CD4-positive, alpha-beta T cell (primary cell): ENCODE measurements around the gene SNHG17. TPM values are rescaled to one million over a fixed set of nuclear protein-coding genes. Genes with fewer than 3 reads are reported as not detected.

Source experiments
- ATAC-seq: fragments of 200-7000 bp; cut with Tn5 transposase; one replicate; pipeline ENCODE4 v1.10.0; 2022; ENCODE audit warnings: mild to moderate bottlenecking; ENCODE audit not compliant: poor library complexity
- CTCF ChIA-PET: fragments of 350-600 bp; sonication (Branson Sonifier 250); formaldehyde crosslinking; loops from one replicate; lab custom pipeline; 2021; ENCODE audit warnings: antibody characterized with exemption, inconsistent platforms; lab: Charles Lee
- POLR2A ChIA-PET: fragments of 350-600 bp; sonication (Branson Sonifier 250); formaldehyde crosslinking; loops from one replicate; lab custom pipeline; 2021; ENCODE audit warnings: antibody characterized with exemption, inconsistent platforms; lab: Charles Lee
- DNase-seq, 14 experiments: peaks; one replicate each; pipeline ENCODE4 v3.0.0-alpha.2; 2013 to 2020; ENCODE audit warnings: mixed read lengths in 2 of 14
- H3K27ac ChIP-seq, 2 donors: one replicate each; pipeline versions ENCODE4 v1.5.1 to v1.7.0; 2013; ENCODE audit warnings: low read length in 2 of 2, low read depth in 1 of 2, mild to moderate bottlenecking in 1 of 2
- H3K27me3 ChIP-seq, 2 experiments: 1 replicate in 1 of 2; 2 replicates in 1 of 2; pipeline versions ENCODE4 v1.6.1 to v1.7.0; 2013; ENCODE audit warnings: low read length in 2 of 2, control low read depth in 1 of 2, mild to moderate bottlenecking in 1 of 2, moderate library complexity in 1 of 2; ENCODE audit not compliant: insufficient read depth in 2 of 2, control insufficient read depth in 1 of 2
- H3K36me3 ChIP-seq: one replicate; pipeline ENCODE4 v1.6.1; 2013; ENCODE audit warnings: low read length, control low read depth; ENCODE audit not compliant: insufficient read depth
- H3K4me1 ChIP-seq: one replicate; pipeline ENCODE4 v1.6.1; 2013; ENCODE audit warnings: low read length, control low read depth; ENCODE audit not compliant: insufficient read depth
- H3K4me3 ChIP-seq: one replicate; pipeline ENCODE4 v1.5.1; 2013; ENCODE audit warnings: mild to moderate bottlenecking, low read length, moderate library complexity
- H3K9me3 ChIP-seq, 2 experiments: 1 replicate in 1 of 2; 2 replicates in 1 of 2; pipeline versions ENCODE4 v1.6.1 to v1.7.0; 2013; ENCODE audit warnings: low read length in 2 of 2, mild to moderate bottlenecking in 2 of 2, control low read depth in 1 of 2, moderate library complexity in 1 of 2; ENCODE audit not compliant: control insufficient read depth in 1 of 2, insufficient read depth in 1 of 2
- H3K27ac Mint-ChIP-seq: one replicate; pipeline ENCODE4 v1.8.0; 2020; ENCODE audit warnings: mixed read lengths
- H3K27me3 Mint-ChIP-seq: one replicate; pipeline ENCODE4 v1.8.0; 2021; ENCODE audit warnings: mixed read lengths
- H3K36me3 Mint-ChIP-seq: one replicate; pipeline ENCODE4 v1.8.0; 2021; ENCODE audit warnings: low read depth, mixed read lengths
- H3K4me1 Mint-ChIP-seq: one replicate; pipeline ENCODE4 v1.8.0; 2021; ENCODE audit warnings: low read depth, mixed read lengths
- H3K4me3 Mint-ChIP-seq: one replicate; pipeline ENCODE4 v1.8.0; 2020; ENCODE audit warnings: mild to moderate bottlenecking, mixed read lengths
- H3K9me3 Mint-ChIP-seq: one replicate; pipeline ENCODE4 v1.8.0; 2020; ENCODE audit warnings: mixed read lengths
- CTCF ChIP-seq: fragments of 200-600 bp; IDR thresholded peaks from one replicate; pipeline ENCODE4 v1.8.0; 2022; ENCODE audit warnings: antibody characterized with exemption, mild to moderate bottlenecking
- intact Hi-C, 2 experiments: fragments of 100-400 bp; cut with DNase I in 1 of 2; cut with micrococcal nuclease in 1 of 2; formaldehyde crosslinking; loops; one replicate each; pipeline versions ENCODE4 v1.15.1 to v1.9.0; 2023 to 2025; cut with DNase I, micrococcal nuclease
- total RNA-seq, 174 experiments: library from RNA in 2 of 174; stranded (reverse) in 2 of 174; gene quantifications; one replicate each; pipeline ENCODE4 v1.2.3 and lab custom pipeline; 2021 to 2026

SNHG17 gene
- total RNA-seq, 2 experiments from 2014 or later, result 94.1 to 99.3 TPM

GRCh38 chr20:38430679-38431325, 4.3 kb downstream of the SNHG17 start:
- H3K4me3 Mint-ChIP-seq, result no peak overlapping the region
- H3K36me3 Mint-ChIP-seq, result peaks cover 90% of the 10 kb centered on the region
- no peak for ATAC-seq
- H3K4me1 Mint-ChIP-seq, result peaks cover 74% of the 10 kb centered on the region
- no peaks in the 10 kb centered on the region for H3K27me3 Mint-ChIP-seq
- no peak overlapping the region for H3K27ac Mint-ChIP-seq
- H3K4me3 ChIP-seq, result no peak overlapping the region
- TF ChIP-seq CTCF, result no peak
- H3K27me3 ChIP-seq, result no peaks in the 10 kb centered on the region
- DNase-seq, result no peak
- H3K4me1 ChIP-seq, result peaks cover 36% of the 10 kb centered on the region
- H3K27ac ChIP-seq, result no peak overlapping the region
- H3K36me3 ChIP-seq, result peaks cover 77% of the 10 kb centered on the region
- ChIA-PET CTCF (interaction anchor here (1.4 to 2.0 kb wide), 2 partner anchors 15 to 16 kb away, joined by 5 to 15 read pairs; no protein-coding TSS in a partner anchor), POLR2A (interaction anchor here (1.6 kb wide), 1 partner anchor 15 kb away, joined by 5 read pairs; no protein-coding TSS in a partner anchor)
- intact Hi-C loops, result loop anchor here in 1 of 2 experiments (10.0 kb wide), 2 partner anchors 314 to 1136 kb away; partner anchors contain the start of gene ACTR5
- no peaks in the 10 kb centered on the region for H3K9me3 ChIP-seq
- H3K9me3 Mint-ChIP-seq, result no peaks in the 10 kb centered on the region

- no peak for ATAC-seq
- no peak overlapping the region for H3K4me3 Mint-ChIP-seq
- H3K4me1 Mint-ChIP-seq, result peaks cover 70% of the 10 kb centered on the region
- no peaks in the 10 kb centered on the region for H3K9me3 Mint-ChIP-seq
- ChIA-PET POLR2A (no interaction called here), CTCF (no interaction called here)
- Histone ChIP-seq H3K9me3 (no peaks in the 10 kb centered on the region), H3K4me1 (peaks cover 29% of the 10 kb centered on the region), H3K4me3 (no peak overlapping the region), H3K27ac (no peak overlapping the region), H3K36me3 (peaks cover 92% of the 10 kb centered on the region), H3K27me3 (no peaks in the 10 kb centered on the region)
- intact Hi-C loops, result no loop called here
- DNase-seq, result no peak
- no peak overlapping the region for H3K27ac Mint-ChIP-seq
- H3K36me3 Mint-ChIP-seq, result peaks cover 98% of the 10 kb centered on the region
- no peak for TF ChIP-seq CTCF
- no peaks in the 10 kb centered on the region for H3K27me3 Mint-ChIP-seq
Observed at GRCh38 chr20:38429301-38429700, 5.8 kb downstream of the SNHG17 start.

- intact Hi-C loops, result no loop called here
- no peak overlapping the region for H3K4me3 ChIP-seq
- no peaks in the 10 kb centered on the region for H3K27me3 ChIP-seq
- Mint-ChIP-seq H3K4me1 (peaks cover 66% of the 10 kb centered on the region), H3K9me3 (no peaks in the 10 kb centered on the region), H3K27ac (no peak overlapping the region), H3K36me3 (peaks cover 97% of the 10 kb centered on the region), H3K27me3 (no peaks in the 10 kb centered on the region), H3K4me3 (no peak overlapping the region)
- no peak overlapping the region for H3K27ac ChIP-seq
- no peak for DNase-seq
- ATAC-seq, result no peak
- peaks cover 92% of the 10 kb centered on the region for H3K36me3 ChIP-seq
- H3K4me1 ChIP-seq, result peaks cover 24% of the 10 kb centered on the region
- TF ChIP-seq CTCF, result no peak
- POLR2A ChIA-PET, result no interaction called here
- CTCF ChIA-PET, result no interaction called here
- no peaks in the 10 kb centered on the region for H3K9me3 ChIP-seq
Observed at GRCh38 chr20:38428800-38429199, 6.3 kb downstream of the SNHG17 start.
